SIG-M5 treated with dmso at 0.1 percent for 504 hours (cell line): Measurements from ENCODE around the gene PCNT.
"Not testable (repeated sequence)": the region's sequence is repeated elsewhere in the genome, so short reads cannot be mapped to it uniquely, and the experiment has no call there.

Experiments
- DNase-seq: peaks from one replicate; lab custom pipeline; 2025; ENCODE audit not compliant: unreplicated experiment; lab: John Stamatoyannopoulos, UW

PCNT gene

GRCh38 chr21:46401186-46401910 lies 77.4 kb downstream of the PCNT start:
- DNase-seq, result no peak

DNA sequence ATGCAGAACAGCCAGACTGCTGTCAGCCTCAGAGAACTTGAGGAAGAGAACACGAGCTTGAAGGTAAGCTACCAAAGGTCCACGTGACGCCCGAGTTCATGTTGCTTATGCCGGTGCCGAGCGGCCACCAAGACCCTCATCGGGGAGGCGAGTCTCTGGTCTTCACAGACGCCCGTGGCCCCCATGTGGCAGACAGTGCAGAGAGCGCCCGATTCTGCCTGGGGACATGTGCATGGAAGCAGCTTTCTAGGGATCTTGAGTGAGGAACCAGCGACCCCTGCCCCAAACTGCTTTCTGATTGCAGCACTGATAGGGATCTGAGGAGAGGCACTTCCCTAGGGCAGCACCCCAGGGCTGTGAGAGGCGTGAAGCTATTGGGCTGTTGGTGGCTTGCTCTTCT lies 78.5 kb downstream of the PCNT start:
- no peak for DNase-seq

DNA sequence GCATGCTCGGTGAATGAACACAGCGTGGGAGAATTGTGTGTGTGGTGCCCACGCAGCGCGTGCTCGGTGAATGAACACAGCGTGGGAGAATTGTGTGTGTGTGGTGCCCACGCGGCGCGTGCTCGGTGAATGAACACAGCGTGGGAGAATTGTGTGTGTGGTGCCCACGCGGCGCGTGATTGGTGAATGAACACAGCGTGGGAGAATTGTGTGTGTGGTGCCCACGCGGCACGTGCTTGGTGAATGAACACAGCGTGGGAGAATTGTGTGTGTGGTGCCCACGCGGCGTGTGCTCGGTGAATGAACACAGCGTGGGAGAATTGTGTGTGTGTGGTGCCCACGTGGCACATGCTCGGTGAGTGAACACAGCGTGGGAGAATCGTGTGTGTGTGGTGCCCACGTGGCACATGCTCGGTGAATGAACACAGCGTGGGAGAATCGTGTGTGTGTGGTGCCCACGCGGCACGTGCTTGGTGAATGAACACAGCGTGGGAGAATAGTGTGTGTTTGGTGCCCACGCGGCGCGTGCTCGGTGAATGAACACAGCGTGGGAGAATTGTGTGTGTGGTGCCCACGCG lies 79.4 kb downstream of the PCNT start:
- not testable (repeated sequence) for DNase-seq

DNA sequence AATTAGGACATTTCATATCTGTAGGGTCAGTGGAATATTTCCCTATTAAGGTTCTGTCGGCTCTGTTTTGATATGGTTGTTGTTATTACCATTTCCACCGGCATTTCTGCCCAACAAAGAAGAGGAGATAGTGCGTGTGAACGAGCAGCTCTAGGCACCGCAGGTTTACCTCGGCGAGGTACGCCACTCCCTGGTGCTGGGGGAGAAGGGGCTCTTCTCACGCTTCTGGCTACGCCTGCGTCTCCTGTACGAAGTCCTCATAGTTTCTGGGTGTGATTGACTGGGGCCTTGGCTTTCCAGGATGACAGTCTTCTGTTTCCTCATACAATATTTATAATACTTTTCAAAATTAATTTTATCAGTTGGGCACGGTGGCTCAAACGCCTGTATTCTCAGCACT lies 80.3 kb downstream of the PCNT start:
- DNase-seq, result no peak

DNA sequence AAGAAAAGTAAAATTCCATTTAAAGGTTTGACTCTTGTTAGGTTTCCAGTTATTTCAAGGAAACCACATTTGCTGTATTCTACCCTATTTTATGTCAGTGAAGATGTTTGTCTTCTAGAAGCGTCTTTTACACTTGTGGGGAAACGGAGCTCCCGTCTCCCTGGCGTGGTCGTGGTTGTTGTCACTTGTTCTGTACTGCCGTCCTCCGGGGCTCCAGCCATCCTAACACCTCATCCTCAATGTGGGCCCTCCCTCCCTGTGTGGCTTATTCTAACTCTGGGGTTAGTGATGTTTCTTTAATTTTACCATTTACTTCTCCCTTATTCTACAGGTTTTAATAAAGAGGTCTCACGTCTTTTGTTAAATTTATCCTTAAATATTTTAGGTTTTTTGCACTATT lies 82.0 kb downstream of the PCNT start:
- no peak for DNase-seq

- no peak for DNase-seq
Measured at GRCh38 chr21:46409641-46410406, 85.9 kb downstream of the PCNT start.

DNA sequence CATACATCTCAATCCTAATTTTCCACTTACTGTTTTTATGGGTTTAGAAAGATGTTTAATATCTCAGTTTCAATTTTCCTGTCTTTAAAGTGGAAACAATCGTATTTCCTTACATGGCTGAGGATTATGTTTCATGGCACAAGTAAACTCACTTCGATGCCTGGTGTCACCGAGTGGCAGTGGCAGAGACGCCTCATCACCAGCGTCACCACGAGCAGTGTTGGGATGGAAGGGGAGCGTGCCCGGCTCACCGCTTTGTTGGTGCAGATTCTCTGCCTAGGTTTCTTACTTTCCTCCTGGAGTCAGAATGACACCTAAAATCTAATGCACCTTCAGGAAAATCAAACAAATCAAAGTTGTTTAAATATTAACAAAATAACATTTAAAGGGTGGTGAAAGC lies 86.6 kb downstream of the PCNT start:
- DNase-seq, result no peak

DNA sequence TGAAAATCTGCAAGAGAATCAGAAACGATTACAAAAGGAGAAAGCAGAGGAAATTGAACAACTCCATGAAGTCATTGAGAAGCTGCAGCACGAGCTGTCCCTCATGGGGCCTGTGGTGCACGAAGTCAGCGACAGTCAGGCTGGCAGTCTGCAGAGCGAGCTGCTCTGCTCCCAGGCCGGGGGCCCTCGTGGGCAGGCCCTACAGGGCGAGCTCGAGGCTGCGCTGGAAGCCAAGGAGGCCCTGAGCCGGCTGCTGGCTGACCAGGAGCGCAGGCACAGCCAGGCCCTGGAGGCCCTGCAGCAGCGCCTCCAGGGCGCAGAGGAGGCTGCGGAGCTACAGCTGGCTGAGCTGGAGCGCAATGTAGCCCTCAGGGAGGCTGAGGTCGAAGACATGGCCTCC lies 87.3 kb downstream of the PCNT start:
- no peak for DNase-seq

- DNase-seq, result no peak
Measured at GRCh38 chr21:46411691-46412090, 87.7 kb downstream of the PCNT start.

DNA sequence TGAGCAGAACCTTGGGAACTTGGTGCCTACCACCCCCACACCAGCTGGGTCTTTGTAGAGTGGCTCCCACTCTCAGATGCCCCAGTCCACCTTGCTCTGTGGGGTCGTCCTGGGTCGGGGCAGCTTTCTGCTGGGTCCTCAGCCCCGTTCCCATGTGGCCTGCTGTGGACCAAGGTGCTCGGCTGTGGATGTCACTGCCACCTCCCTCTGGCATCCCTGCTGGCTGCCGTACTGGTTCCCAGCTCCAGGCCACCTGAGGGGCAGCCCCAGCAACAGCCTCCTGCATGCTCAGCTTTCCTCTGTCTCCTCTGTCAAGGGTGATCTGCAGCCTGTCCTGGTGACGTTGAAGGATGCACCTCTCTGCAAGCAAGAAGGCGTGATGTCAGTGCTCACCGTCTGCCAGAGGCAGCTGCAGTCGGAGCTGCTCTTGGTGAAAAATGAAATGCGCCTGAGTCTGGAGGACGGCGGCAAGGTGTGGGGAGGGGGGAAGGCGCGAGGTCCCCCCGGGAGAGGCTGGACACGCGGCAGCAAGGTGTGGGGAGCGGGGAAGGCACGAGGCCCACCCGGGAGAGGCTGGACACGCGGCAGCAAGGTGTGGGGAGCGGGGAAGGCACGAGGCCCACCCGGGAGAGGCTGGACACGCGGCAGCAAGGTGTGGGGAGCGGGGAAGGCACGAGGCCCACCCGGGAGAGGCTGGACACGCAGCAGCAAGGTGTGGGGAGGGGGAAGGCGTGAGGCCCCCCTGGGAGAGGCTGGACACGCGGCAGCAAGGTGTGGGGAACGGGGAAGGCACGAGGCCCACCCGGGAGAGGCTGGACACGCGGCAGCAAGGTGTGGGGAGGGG lies 88.8 kb downstream of the PCNT start:
- DNase-seq, result no peak

- DNase-seq, result no peak
Measured at GRCh38 chr21:46413365-46413696, 89.4 kb downstream of the PCNT start.

GRCh38 chr21:46414965-46415275 lies 91.0 kb downstream of the PCNT start:
- DNase-seq, result no peak

DNA sequence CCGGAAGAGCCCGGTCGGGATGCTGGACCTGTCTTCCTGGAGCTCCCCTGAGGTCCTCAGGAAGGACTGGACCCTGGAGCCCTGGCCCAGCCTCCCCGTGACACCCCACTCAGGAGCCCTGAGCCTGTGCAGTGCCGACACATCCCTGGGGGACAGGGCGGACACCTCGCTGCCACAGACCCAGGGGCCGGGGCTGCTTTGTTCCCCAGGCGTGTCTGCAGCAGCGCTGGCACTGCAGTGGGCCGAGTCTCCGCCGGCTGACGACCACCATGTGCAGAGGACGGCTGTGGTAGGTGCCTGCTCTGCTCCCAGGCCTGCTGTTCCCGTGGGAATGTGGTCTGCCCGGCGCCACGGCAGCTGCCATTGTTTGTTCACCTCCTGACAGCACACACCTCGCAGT lies 92.6 kb downstream of the PCNT start:
- no peak for DNase-seq

GRCh38 chr21:46418265-46418946 lies 94.5 kb downstream of the PCNT start:
- DNase-seq, result no peak

GRCh38 chr21:46420241-46421190 lies 96.6 kb downstream of the PCNT start:
- no peak for DNase-seq

DNA sequence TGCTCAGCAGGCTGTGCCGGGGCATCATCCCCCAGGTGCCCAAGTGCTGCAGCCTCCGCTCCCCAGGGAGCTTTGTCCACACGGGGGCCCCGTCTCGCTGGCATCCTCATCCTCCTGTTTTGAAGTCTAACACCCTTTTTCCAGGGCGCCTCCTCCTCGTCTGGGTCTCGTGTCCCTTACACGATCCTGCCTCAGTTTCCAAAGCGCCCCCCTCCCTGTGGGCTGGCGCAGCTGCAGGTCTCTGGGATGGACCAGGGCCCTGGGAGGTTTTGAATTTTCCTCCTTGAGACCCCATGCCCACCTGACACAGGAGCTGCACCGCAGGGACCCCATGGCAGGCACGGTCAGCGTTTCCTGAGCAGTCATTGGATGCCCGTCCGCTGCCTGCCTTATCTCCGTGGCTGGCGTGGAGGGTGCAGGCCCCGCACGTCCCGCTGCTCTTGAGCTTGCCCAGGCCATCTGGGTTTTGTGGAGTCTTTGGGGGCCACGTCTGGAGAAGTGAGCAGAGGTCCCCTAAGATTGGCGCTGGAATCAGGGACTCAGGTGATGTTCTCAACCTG lies 97.3 kb downstream of the PCNT start:
- DNase-seq, result no peak

DNA sequence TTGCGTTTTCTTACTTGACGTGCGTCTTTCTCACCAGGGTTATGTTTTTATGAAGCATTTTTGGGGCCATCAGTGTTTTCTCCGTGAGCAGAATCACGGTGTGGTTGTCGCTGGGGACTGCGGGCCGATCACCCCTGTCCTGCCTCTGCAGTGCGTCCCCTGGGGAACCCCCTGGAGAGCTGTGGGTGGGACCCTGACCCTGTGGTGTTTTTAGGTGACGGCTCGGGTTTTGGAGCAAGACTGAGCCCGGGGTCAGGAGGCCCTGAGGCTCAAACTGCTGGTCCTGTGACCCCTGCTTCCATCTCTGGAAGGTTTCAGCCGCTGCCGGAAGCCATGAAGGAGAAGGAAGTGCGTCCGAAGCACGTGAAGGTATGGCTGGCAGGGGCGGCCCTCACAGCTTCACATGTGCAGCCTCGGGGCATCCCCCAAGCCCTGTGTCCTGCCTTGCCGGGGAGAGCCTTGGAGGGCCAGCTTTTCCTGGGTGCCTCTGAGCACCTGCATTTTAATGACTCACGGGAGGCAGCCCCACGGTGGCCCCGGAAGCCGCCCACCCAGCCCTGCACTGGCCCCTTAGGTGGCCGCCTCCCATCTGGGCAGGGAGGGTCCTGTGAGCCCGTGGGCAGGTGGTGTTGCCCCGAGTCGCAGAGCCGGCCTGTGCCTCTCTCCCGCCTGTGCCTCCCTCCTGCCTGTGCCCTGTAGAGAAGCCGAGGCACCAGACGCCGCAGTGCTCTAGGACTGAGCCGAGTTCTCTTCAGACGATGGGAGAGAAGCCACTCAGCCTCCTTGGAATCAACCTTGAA lies 98.0 kb downstream of the PCNT start:
- DNase-seq, result no peak

- DNase-seq, result no peak
Measured at GRCh38 chr21:46422636-46423241, 98.8 kb downstream of the PCNT start.
